22Rv1 (cell line): ENCODE results near the gene TTC28.

ENCODE experiments used
- H3K27ac ChIP-seq: fragments of 450-650 bp; 2 replicates; pipeline ENCODE4 v1.5.1; 2017
- CTCF ChIP-seq: fragments of 450-650 bp; IDR thresholded peaks from 2 replicates; pipeline ENCODE4 v1.5.1; 2017; ENCODE audit warnings: mild to moderate bottlenecking
- ZFX ChIP-seq: fragments of 450-650 bp; IDR thresholded peaks from 2 replicates; pipeline ENCODE4 v1.6.1; 2017; ENCODE audit warnings: antibody characterized with exemption, borderline replicate concordance

TTC28 gene

GRCh38 chr22:27986459-27986858, 693.2 kb downstream of the TTC28 start:
- H3K27ac ChIP-seq, result no peak overlapping the region
- TF ChIP-seq ZFX (no peak), CTCF (no peak)

- TF ChIP-seq CTCF, result no peak
- TF ChIP-seq ZFX, result no peak
- H3K27ac ChIP-seq, result no peak overlapping the region
Measured at GRCh38 chr22:27985323-27986275, 694.0 kb downstream of the TTC28 start.

GRCh38 chr22:27984723-27985122, 694.9 kb downstream of the TTC28 start:
- no peak overlapping the region for H3K27ac ChIP-seq

GRCh38 chr22:27984001-27984695, 695.5 kb downstream of the TTC28 start:
- no peak for TF ChIP-seq ZFX
- TF ChIP-seq CTCF, result no peak
- no peak overlapping the region for H3K27ac ChIP-seq

More at GRCh38 chr22:27984723-27985122, 694.9 kb downstream of the TTC28 start:
- TF ChIP-seq ZFX (no peak), CTCF (no peak)

- TF ChIP-seq ZFX (no peak), CTCF (no peak)
- H3K27ac ChIP-seq, result no peak overlapping the region
Measured at GRCh38 chr22:27983361-27983791, 696.3 kb downstream of the TTC28 start.

- TF ChIP-seq CTCF (no peak), ZFX (no peak)
- no peak overlapping the region for H3K27ac ChIP-seq
Measured at GRCh38 chr22:27982630-27983180, 696.9 kb downstream of the TTC28 start.
